A673 (cell line): ENCODE data around the gene MSI2. TPM values are rescaled to one million over a fixed set of nuclear protein-coding genes. Genes with fewer than 3 reads are reported as not detected.

Experiments used
- BruUV-seq: library from RNA; stranded (reverse); fragments of 400-500 nt; replicated peaks from 2 replicates; lab custom pipeline; 2021; lab: Mats Ljungman, UMichigan
- CTCF ChIA-PET: fragments of 300-600 bp; sonication (Branson Sonifier 250); formaldehyde crosslinking; loops from one replicate; lab custom pipeline; 2022; ENCODE audit warnings: antibody characterized with exemption; lab: Charles Lee
- POLR2A ChIA-PET: fragments of 300-600 bp; sonication (Branson Sonifier 250); formaldehyde crosslinking; loops from one replicate; lab custom pipeline; 2022; ENCODE audit warnings: antibody characterized with exemption; ENCODE audit not compliant: low non-redundant PET; lab: Charles Lee
- DNase-seq: peaks from one replicate; pipeline ENCODE4 v3.0.0-alpha.2; 2015; ENCODE audit warnings: low spot score
- H3K27ac ChIP-seq: fragments of 200-600 bp; sonication (generic); 2 replicates; pipeline ENCODE4 v1.5.1; 2016; ENCODE audit warnings: mixed run types, low read depth, mild to moderate bottlenecking, mixed read lengths, antibody characterized with exemption, low read length; ENCODE audit not compliant: poor library complexity, severe bottlenecking
- H3K27me3 ChIP-seq: fragments of 200-600 bp; sonication (generic); replicated peaks from 2 replicates; pipeline ENCODE4 v1.6.1; 2017; ENCODE audit warnings: mixed run types, low read depth, mild to moderate bottlenecking, mixed read lengths, antibody characterized with exemption, low read length; ENCODE audit not compliant: insufficient read depth, poor library complexity
- H3K36me3 ChIP-seq: fragments of 200-600 bp; sonication (generic); 2 replicates; pipeline ENCODE4 v1.6.1; 2016; ENCODE audit warnings: mixed run types, mild to moderate bottlenecking, mixed read lengths, antibody characterized with exemption, low read length; ENCODE audit not compliant: insufficient read depth, poor library complexity, severe bottlenecking
- H3K4me1 ChIP-seq: fragments of 200-600 bp; sonication (generic); 2 replicates; pipeline ENCODE4 v1.6.1; 2017; ENCODE audit warnings: mixed run types, mild to moderate bottlenecking, mixed read lengths, antibody characterized with exemption, low read length; ENCODE audit not compliant: insufficient read depth, poor library complexity, severe bottlenecking
- H3K4me3 ChIP-seq: fragments of 200-600 bp; sonication (generic); 2 replicates; pipeline ENCODE4 v1.5.1; 2016; ENCODE audit warnings: low read depth, mixed run types, mild to moderate bottlenecking, mixed read lengths, low read length; ENCODE audit not compliant: poor library complexity, severe bottlenecking
- H3K9me3 ChIP-seq: fragments of 200-600 bp; sonication (generic); 2 replicates; pipeline ENCODE4 v1.6.1; 2016; ENCODE audit warnings: mixed run types, low read depth, mild to moderate bottlenecking, mixed read lengths, antibody characterized with exemption, low read length; ENCODE audit not compliant: poor library complexity, severe bottlenecking
- EZH2 ChIP-seq: fragments of 200-600 bp; sonication (generic); IDR thresholded peaks from 2 replicates; pipeline ENCODE4 v1.6.1; 2017; ENCODE audit warnings: borderline replicate concordance, low read depth, mild to moderate bottlenecking, mixed read lengths, antibody characterized with exemption, low read length; ENCODE audit not compliant: poor library complexity, severe bottlenecking
- intact Hi-C: fragments of 100-400 bp; cut with micrococcal nuclease; formaldehyde crosslinking; loops from one replicate; pipeline ENCODE4 v1.10.0; 2022; ENCODE audit not compliant: unreplicated experiment
- total RNA-seq: library from RNA; stranded (reverse); gene quantifications from 2 replicates; pipeline ENCODE4 v1.2.3, GENCODE V29; 2021
- TF ChIP-seq, protein P1 (sequence below): fragments of 300-800, 200-600 bp; sonication (generic); conservative IDR thresholded peaks from 2 replicates; pipeline ENCODE4 v1.5.1; 2017; ENCODE audit warnings: low read depth, mild to moderate bottlenecking, antibody characterized with exemption, low read length, moderate library complexity, mixed read lengths

MSI2 gene
- total RNA-seq, 1 experiment from 2014 or later = 108 TPM

- Histone ChIP-seq H3K36me3 (no peaks in the 10 kb centered on the region), H3K27me3 (no peaks in the 10 kb centered on the region), H3K27ac (no peak overlapping the region), H3K4me3 (no peak overlapping the region), H3K4me1 (peaks cover 6% of the 10 kb centered on the region), H3K9me3 (no peaks in the 10 kb centered on the region)
- no TSS peak for BruUV-seq
- TF ChIP-seq EZH2 = no peak
- TF ChIP-seq, protein P1, sequence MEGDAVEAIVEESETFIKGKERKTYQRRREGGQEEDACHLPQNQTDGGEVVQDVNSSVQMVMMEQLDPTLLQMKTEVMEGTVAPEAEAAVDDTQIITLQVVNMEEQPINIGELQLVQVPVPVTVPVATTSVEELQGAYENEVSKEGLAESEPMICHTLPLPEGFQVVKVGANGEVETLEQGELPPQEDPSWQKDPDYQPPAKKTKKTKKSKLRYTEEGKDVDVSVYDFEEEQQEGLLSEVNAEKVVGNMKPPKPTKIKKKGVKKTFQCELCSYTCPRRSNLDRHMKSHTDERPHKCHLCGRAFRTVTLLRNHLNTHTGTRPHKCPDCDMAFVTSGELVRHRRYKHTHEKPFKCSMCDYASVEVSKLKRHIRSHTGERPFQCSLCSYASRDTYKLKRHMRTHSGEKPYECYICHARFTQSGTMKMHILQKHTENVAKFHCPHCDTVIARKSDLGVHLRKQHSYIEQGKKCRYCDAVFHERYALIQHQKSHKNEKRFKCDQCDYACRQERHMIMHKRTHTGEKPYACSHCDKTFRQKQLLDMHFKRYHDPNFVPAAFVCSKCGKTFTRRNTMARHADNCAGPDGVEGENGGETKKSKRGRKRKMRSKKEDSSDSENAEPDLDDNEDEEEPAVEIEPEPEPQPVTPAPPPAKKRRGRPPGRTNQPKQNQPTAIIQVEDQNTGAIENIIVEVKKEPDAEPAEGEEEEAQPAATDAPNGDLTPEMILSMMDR = no peak
- no peak for DNase-seq
- ChIA-PET CTCF (no interaction called here), POLR2A (no interaction called here)
- intact Hi-C loops = no loop called here
Observed at GRCh38 chr17:57247261-57247660, 9.1 kb upstream of the MSI2 start.

- BruUV-seq = no TSS peak
- H3K27me3 ChIP-seq = no peaks in the 10 kb centered on the region
- no peak overlapping the region for H3K4me3 ChIP-seq
- H3K27ac ChIP-seq = no peak overlapping the region
- ChIA-PET POLR2A (no interaction called here), CTCF (no interaction called here)
- TF ChIP-seq EZH2 = no peak
- TF ChIP-seq, protein P1 = no peak
- intact Hi-C loops = no loop called here
- no peaks in the 10 kb centered on the region for H3K36me3 ChIP-seq
- H3K9me3 ChIP-seq = no peaks in the 10 kb centered on the region
- no peak for DNase-seq
- H3K4me1 ChIP-seq = peaks cover 6% of the 10 kb centered on the region
Observed at GRCh38 chr17:57247913-57248312, 8.4 kb upstream of the MSI2 start.

GRCh38 chr17:57249520-57249919 lies 6.8 kb upstream of the MSI2 start:
- no peak overlapping the region for H3K4me3 ChIP-seq
- no peaks in the 10 kb centered on the region for H3K9me3 ChIP-seq
- ChIA-PET POLR2A (no interaction called here), CTCF (no interaction called here)
- TF ChIP-seq, protein P1 = no peak
- TF ChIP-seq EZH2 = no peak
- H3K27ac ChIP-seq = no peak overlapping the region
- no peaks in the 10 kb centered on the region for H3K4me1 ChIP-seq
- no TSS peak for BruUV-seq
- DNase-seq = no peak
- H3K27me3 ChIP-seq = no peaks in the 10 kb centered on the region
- intact Hi-C loops = no loop called here
- no peaks in the 10 kb centered on the region for H3K36me3 ChIP-seq
